Thyroid gland (tissue), 4 donors: ENCODE measurements around the gene COMT. TPM values are rescaled to one million over a fixed set of nuclear protein-coding genes. Genes with fewer than 3 reads are reported as not detected.

Source experiments
- DNase-seq, 2 donors: peaks; one replicate each; pipeline ENCODE4 v3.0.0-alpha.2; 2019
- H3K27ac ChIP-seq, 3 donors: fragments of 200-600 bp; sonication (generic); 1 replicate in 2 of 3; 2 replicates in 1 of 3; pipeline ENCODE4 v1.5.1; 2016 to 2019; ENCODE audit warnings: mild to moderate bottlenecking in 1 of 3, moderate library complexity in 1 of 3
- H3K27me3 ChIP-seq: fragments of 200-600 bp; sonication (generic); one replicate; pipeline ENCODE4 v1.5.1; 2019
- H3K36me3 ChIP-seq, 2 donors: fragments of 200-600 bp; sonication (generic); one replicate each; pipeline ENCODE4 v1.5.1; 2016 to 2019
- H3K4me1 ChIP-seq, 2 donors: fragments of 200-600 bp; sonication (generic); one replicate each; pipeline ENCODE4 v1.5.1; 2017 to 2019
- H3K4me3 ChIP-seq, 3 donors: fragments of 200-600 bp; sonication (generic); replicated peaks in 1 of 3; 1 replicate in 2 of 3; 2 replicates in 1 of 3; pipeline ENCODE4 v1.5.1; 2016; ENCODE audit warnings: mild to moderate bottlenecking in 1 of 3
- H3K9me3 ChIP-seq: fragments of 200-600 bp; sonication (generic); one replicate; pipeline ENCODE4 v1.5.1; 2017
- CTCF ChIP-seq, 6 experiments: fragments of 200-600 bp in 3 of 6; fragments of 450-650 bp in 3 of 6; sonication (generic) in 3 of 6; IDR thresholded peaks; one replicate each; pipeline ENCODE4 v1.5.1; 2016 to 2019; ENCODE audit warnings: antibody characterized with exemption in 6 of 6, mild to moderate bottlenecking in 2 of 6, inconsistent platforms in 1 of 6, moderate library complexity in 1 of 6
- POLR2A ChIP-seq, 2 donors: fragments of 450-650 bp; IDR thresholded peaks; one replicate each; pipeline ENCODE4 v1.6.1; 2017; ENCODE audit warnings: antibody characterized with exemption in 2 of 2, mild to moderate bottlenecking in 2 of 2, moderate library complexity in 1 of 2
- WGBS, 2 donors: methylation state at CpG; one replicate each; pipeline ENCODE4 v1.1.5; 2017; 5-methylcytosine and 5-hydroxymethylcytosine counted together
- intact Hi-C: fragments of 100-400 bp; cut with DNase I; formaldehyde crosslinking; loops from one replicate; pipeline ENCODE4 v1.15.1; 2023
- total RNA-seq, 4 donors: library from RNA; depleted of rRNA; stranded (reverse); fragments of >200 nt; gene quantifications; one replicate each; pipeline ENCODE4 v1.2.3, GENCODE V29; 2016

COMT gene
- total RNA-seq, 4 donors from 2014 or later: 92.6 to 216 (median 138) TPM

DNA sequence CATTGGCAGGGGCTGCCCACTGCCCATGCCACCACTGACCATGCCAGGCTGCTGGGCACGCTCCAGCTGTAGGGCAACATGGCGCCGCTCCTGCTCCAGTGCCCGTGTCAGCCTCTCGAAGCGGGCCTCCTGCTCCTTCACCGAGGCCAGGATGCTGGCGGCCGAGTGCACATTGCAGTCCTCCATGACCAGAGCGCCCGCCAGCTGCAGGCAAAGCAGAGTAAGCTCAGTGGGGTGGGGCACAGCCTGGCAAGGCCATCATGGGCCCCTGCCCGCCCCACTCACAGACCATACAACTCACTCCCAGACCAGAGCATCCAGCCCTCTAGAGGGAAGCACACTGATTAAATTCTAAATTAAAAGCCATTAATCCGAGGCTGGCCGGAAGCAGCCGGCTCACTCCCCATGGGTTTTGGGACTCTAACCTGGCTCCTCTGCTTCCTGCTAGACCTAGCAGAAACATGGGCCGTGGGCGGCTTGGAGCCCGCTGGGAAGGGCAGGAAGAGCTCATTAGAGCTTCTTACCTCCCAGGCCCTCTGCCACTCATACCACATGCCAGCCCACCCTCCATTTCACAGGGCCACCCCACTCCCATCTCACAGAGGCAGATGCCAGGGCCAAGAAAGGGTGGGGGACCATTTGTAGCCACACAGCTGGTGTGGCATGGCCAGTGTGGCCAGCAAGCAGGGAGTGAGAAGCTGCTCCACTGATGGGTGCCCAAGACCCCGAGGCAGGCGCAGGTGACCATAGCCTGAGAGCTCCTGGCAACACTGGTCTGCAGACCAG, 49.2 kb downstream of the COMT start:
- no peaks in the 10 kb centered on the region for H3K36me3 ChIP-seq
- TF ChIP-seq POLR2A (IDR thresholded peaks at IDR 0.05) (no peak), CTCF (IDR thresholded peaks at IDR 0.05) (no peak)
- H3K27me3 ChIP-seq: no peaks in the 10 kb centered on the region
- peak; percentile 29 to 47 for DNase-seq
- no peak overlapping the region for H3K4me3 ChIP-seq
- no peaks in the 10 kb centered on the region for H3K9me3 ChIP-seq
- H3K27ac ChIP-seq: peak overlapping the region; percentile 86 to 97 (median 91)
- 77 to 83% methylated on average over 11 to 15 of the region's 20 CpGs for WGBS, 2 donors
- peaks cover 46 to 74% of the 10 kb centered on the region in 2 donors for H3K4me1 ChIP-seq
- intact Hi-C loops: no loop called here

DNA sequence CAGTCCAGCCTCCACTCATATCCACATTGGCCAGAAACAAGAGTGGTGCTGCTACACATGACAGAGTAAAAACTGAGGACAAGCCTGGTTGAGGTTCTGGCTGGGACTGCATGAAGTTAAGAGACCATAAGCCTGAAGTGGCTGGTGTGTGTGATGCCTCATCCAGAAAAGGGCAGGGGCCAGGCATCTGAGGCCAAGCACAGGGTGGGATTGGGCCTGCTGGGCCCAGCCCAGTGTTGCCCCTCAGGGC, 49.7 kb downstream of the COMT start:
- DNase-seq: peak; percentile 86 to 88
- peaks cover 44 to 74% of the 10 kb centered on the region in 2 donors for H3K4me1 ChIP-seq
- no peaks in the 10 kb centered on the region for H3K27me3 ChIP-seq
- intact Hi-C loops: no loop called here
- no peak for TF ChIP-seq POLR2A (IDR thresholded peaks at IDR 0.05)
- no peak for TF ChIP-seq CTCF (IDR thresholded peaks at IDR 0.05)
- H3K36me3 ChIP-seq: no peaks in the 10 kb centered on the region
- no peaks in the 10 kb centered on the region for H3K9me3 ChIP-seq
- peak overlapping the region; percentile 86 to 97 (median 91) for H3K27ac ChIP-seq
- H3K4me3 ChIP-seq: no peak overlapping the region

DNA sequence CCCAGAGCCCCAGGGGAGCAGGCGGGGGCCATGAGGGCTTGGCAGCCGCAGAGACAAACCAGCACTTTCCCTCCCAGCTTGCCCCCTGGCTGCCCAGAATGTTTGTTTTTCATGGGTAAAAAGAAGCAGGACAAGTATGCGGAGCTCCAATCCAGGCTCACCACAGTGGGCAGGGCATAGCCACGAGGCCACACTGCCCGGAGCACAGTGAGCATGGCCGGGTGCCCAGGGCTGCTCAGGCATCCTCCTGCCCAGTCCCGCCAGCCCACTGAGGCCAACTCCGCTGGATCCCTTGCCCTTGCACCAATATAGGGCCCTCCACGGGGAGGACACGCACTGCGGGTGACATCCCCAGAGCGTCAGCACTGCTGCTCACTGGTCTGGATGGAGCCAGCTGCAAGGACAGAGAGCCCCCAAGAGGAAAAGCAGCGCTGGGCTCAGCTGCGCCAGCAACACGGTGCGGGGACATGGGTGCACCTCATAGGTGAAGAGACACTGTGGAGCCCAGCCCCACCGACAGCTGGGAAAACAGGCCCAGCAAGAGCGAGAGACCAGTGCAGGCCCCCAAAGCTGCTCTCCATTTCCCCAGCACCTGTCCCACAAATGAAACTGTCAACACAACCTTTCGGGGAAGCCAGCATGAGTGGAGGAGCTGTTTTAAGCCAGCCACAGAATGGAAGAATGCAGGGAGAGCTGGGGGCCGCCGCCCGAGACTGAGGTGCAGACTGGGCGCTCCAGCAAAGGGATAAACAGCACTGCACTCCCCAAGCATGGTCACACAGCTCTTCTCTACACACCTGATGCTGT, 50.3 kb downstream of the COMT start:
- H3K4me1 ChIP-seq: peaks cover 43 to 79% of the 10 kb centered on the region in 2 donors

DNA sequence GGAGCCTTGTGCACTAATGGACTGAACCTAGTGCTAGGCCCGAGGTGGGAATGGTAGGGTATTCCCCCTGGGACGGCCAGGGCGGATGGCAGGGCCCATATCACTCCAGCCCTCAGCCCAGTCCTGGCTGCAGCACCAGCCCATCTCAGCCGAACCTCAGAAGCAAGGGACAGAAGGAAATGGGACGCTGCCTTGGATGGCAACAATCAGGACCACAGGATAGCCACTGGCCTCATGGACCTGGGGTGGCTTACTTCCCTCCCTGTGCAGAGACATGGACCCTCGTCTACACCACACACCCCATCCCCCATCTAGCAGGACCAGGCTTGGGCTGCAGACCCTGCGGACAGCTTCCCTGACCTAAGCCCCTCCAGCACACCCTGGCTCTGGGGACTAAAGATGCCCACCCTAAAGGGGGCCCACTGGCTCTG, 50.9 kb downstream of the COMT start:
- H3K4me3 ChIP-seq: no peak overlapping the region
- WGBS, 2 donors: 97 to 98% methylated on average over 4 to 7 of the region's 7 CpGs
- H3K4me1 ChIP-seq: peaks cover 43 to 82% of the 10 kb centered on the region in 2 donors
- DNase-seq: no peak
- no peaks in the 10 kb centered on the region for H3K9me3 ChIP-seq
- H3K36me3 ChIP-seq: no peaks in the 10 kb centered on the region
- H3K27ac ChIP-seq: peak overlapping the region; percentile 86 to 97 (median 91)
- H3K27me3 ChIP-seq: no peaks in the 10 kb centered on the region
- intact Hi-C loops: no loop called here
- TF ChIP-seq POLR2A (IDR thresholded peaks at IDR 0.05) (no peak), CTCF (IDR thresholded peaks at IDR 0.05) (no peak)

More for the DNA sequence above, 50.3 kb downstream of the COMT start:
- no peaks in the 10 kb centered on the region for H3K27me3 ChIP-seq
- intact Hi-C loops: no loop called here
- DNase-seq: peak; percentile 95
- peak overlapping the region; percentile 86 to 97 (median 91) for H3K27ac ChIP-seq
- H3K9me3 ChIP-seq: no peaks in the 10 kb centered on the region
- no peaks in the 10 kb centered on the region for H3K36me3 ChIP-seq
- 60 to 63% methylated on average over 13 to 15 of the region's 23 CpGs for WGBS, 2 donors
- TF ChIP-seq POLR2A (IDR thresholded peaks at IDR 0.05) (no peak), CTCF (IDR thresholded peaks at IDR 0.05) (peak in 2 of 6 experiments; percentile 9 to 14)
- no peak overlapping the region for H3K4me3 ChIP-seq

- TF ChIP-seq CTCF (IDR thresholded peaks at IDR 0.05): no peak
- TF ChIP-seq POLR2A (IDR thresholded peaks at IDR 0.05): no peak
- H3K9me3 ChIP-seq: no peaks in the 10 kb centered on the region
- DNase-seq: no peak
- H3K4me1 ChIP-seq: peaks cover 43 to 87% of the 10 kb centered on the region in 2 donors
- H3K4me3 ChIP-seq: no peak overlapping the region
- H3K27ac ChIP-seq: peak overlapping the region; percentile 86 to 97 (median 91)
- H3K27me3 ChIP-seq: no peaks in the 10 kb centered on the region
- no peaks in the 10 kb centered on the region for H3K36me3 ChIP-seq
- intact Hi-C loops: no loop called here
- WGBS, 2 donors: 63 to 68% methylated on average over 5 to 6 of the region's 6 CpGs
Measured at GRCh38 chr22:19992921-19993355, 51.4 kb downstream of the COMT start.
